GM19023 (cell line): ENCODE measurements around the gene ILKAP.
"Not testable (repeated sequence)": the region's sequence is repeated elsewhere in the genome, so short reads cannot be mapped to it uniquely, and the experiment has no call there.

Experiments used
- ATAC-seq: cut with Tn5 transposase; IDR thresholded peaks from one replicate; pipeline ENCODE4 v1.9.1; 2021; ENCODE audit warnings: mild to moderate bottlenecking, moderate library complexity; ENCODE audit not compliant: unreplicated experiment

The ILKAP gene

DNA sequence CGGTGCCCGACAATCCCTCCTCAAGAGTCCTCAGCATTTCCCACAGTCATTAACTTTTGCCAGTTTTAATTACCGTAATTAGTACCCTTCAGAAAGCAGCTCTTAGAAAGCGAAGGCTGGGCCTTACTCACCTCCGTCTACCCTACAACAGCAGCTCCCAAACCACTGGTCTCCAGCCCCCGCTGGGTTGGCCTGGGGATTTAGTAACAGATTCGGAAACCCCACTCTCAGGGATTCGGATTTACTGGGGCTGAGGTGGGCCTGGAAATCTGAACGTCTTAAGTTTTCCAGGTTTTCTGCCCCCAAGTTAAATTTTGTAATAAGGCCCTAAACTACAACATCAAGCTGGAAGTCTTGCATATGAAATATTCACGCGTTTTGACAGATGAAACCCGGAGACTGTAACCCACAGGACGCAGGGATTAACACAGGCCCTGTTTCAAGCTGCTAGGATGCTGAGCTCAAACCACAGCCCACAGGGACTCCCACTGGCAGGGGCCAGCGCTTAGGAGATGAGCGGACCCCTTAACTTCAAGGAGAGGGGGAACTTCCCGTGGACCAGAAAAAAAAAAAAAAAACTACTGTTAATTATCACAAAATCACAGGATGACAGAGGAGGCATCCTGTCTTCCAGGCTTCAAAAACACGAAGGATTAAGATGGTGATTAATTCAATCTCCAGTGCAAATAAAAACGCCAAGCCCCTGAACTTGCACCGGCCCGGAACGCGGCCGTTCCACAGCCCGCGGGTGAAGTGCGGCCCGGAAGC lies 985 bp downstream of the ILKAP start:
- no peak for ATAC-seq

- ATAC-seq = no peak
Measured at GRCh38 chr2:238190445-238190844, 13.1 kb downstream of the ILKAP start.

GRCh38 chr2:238187618-238188548 lies 15.6 kb downstream of the ILKAP start:
- ATAC-seq = no peak

DNA sequence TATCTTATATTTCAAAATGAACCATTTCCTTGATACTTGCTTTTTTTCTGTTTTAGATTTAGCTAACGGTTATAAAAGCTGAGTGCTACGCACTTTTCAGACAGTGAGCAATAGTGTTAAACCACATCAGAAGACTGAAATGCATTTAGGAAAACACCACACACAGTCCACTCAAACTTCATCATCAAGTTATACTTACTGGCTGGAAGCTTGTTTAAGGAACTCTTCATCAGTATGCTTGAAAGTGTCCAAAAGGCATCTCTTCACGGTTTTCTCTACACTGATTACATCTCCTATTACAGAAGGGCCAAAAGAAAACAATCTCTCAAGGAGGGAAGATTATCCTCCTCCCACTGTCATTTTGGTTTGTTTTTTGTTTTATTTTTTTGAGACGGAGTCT lies 19.7 kb downstream of the ILKAP start:
- no peak for ATAC-seq

DNA sequence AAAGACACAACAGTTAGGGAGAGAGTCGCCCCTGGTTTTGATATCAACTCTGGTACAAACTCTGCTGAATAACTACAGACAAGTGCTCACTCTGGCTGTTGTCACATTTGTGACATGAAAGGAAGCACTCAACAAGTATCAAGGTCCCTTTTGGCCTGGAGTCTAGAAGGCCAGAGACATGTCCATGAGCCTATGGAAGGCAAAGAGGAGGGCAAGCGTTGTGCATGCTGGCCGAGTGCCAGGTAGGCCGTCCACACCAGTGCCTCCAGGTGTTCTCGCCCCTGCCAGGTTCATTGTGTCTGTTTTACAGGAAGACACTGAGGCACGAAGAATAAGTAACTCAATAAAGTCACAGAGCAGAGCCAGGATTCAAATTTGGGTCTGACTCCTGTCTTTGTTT lies 21.1 kb downstream of the ILKAP start:
- ATAC-seq = no peak

DNA sequence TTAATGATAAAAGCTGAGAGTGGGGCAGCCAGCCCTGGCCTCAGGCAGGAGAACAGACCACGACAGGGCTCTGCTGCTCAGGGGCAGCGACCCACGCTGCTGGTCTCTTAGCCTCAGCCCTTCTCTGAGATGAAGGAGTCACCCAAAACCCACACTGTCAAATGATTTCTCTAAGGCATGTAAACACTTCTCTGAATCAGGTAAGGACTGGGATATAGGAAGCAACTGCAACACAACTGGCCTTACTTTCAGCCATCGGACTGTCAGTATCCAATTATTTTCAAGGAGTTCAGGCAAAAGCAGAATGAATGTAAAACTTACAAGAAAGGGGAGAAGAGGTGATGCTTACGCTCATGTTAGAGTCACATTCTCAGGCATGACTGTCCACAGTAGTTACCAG lies 22.9 kb downstream of the ILKAP start:
- ATAC-seq = no peak

- no peak for ATAC-seq
Measured at GRCh38 chr2:238176613-238177012, 26.9 kb downstream of the ILKAP start.

GRCh38 chr2:238174701-238175100 lies 28.8 kb downstream of the ILKAP start:
- ATAC-seq = no peak

GRCh38 chr2:238174291-238174690 lies 29.2 kb downstream of the ILKAP start:
- no peak for ATAC-seq

DNA sequence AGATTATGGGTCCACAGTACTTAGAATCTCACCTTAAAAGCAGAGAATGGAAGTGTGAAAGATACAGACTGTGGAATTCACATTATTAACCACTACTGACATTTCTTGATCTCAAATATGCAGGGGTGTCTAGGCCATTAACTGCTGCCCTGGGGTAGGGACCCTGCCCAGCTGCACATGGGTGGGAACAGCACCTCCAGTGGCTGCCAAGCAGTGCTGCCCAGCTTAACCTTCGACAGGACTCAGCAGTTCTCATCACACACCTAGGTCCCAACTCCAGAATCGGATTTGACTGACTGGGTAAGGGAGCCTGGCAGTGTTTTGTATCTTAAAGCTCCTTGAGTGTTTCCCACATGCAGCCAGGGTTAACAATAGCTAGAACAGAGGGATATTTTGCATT lies 29.8 kb downstream of the ILKAP start:
- ATAC-seq = no peak

DNA sequence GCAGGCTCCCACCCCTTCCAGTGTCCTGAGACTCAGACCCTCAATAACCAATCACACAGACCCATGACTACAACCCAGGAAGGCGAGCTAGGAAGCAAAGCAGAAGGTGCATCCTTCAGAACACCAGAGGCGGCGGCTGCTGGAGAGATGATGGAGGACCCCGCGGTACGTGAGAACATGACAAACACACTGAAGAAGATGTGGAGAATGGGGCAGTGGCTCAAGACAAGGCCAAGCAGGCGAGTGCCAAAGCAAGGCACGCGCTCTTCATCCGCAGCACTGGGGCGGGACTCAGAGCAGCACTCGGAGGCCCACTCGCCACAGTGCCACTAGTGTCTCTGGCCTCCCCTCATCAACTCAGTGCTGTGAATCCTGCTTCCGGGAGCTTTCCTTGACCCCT lies 31.1 kb downstream of the ILKAP start:
- no peak for ATAC-seq

DNA sequence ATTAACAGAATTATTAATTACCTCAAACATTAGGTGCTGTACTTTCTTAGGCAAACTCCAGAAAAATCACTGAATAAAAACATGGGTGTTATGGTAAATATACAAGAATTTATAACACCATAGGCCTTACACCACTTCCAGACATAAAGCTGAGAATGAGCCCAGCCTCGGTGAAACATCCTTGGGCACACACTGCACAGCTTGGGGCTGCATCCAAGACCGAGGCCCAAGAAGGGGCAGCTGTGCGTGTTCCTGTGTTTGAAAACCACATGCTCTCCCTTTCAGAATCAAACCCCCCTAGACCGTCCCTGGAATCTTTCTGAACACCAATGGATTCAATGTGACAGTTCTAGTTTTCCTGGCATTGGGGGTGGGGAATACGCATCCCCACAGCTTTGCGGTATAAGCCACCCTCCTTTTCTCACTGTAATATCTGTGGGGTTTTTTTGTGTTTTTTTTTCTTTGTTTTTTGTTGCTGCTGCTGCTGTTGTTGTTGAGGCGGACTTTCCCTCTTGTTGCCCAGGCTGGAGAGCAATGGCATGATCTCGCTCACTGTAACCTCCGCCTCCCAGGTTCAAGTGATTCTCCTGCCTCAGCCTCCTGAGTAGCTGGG lies 31.8 kb downstream of the ILKAP start:
- no peak for ATAC-seq

DNA sequence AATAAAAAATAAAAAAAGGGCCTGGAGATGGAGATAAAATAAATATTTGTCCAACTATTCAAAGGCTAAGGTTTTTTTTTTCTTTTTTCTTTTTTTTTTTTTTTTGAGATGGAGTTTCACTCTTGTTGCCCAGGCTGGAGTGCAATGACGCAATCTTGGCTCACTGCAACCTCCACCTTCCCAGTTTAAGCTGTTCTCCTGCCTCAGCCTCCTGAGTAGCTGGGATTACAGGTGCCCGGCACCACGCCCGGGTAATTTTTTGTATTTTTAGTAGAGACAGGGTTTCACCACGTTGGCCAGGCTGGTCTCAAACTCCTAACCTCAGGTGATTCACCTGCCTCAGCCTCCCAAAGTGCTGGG lies 32.4 kb downstream of the ILKAP start:
- ATAC-seq = not testable (repeated sequence)

- no peak for ATAC-seq
Measured at GRCh38 chr2:238170386-238171071, 33.0 kb downstream of the ILKAP start.

- ATAC-seq = no peak
Measured at GRCh38 chr2:238169708-238170251, 33.7 kb downstream of the ILKAP start.

DNA sequence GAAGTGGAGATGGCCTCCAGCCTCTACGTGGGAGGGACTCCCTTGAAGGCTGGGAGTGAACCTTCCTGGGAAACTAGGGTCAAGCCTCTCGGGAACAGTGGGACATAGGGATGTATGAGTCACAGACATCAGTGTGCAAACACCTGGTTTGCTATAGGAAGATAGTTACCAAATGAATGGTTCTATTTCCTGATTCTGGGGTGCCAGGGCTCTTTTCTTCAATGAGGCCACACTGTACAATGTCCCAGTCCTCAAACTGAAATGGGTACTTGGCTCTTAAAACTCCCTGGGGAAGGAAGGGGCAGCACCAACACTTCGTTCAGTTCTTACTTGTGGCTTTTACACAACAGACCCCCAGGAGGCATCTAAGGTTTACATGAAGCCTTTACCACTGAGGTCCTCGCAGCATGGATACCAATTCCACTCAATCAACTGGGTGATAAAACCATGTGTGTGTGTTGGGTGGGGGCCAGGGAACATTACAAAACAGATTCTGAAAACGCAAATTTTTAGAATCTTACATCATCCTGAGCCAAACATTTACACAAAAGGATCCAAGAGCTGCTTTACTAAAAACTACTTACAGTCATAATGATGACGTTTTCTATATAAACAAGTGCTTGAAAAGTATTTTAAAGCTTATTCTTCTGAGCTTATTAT lies 34.3 kb downstream of the ILKAP start:
- ATAC-seq = no peak

- ATAC-seq = no peak
Measured at GRCh38 chr2:238168196-238169047, 35.1 kb downstream of the ILKAP start.

- ATAC-seq = no peak
Measured at GRCh38 chr2:238167761-238168160, 35.7 kb downstream of the ILKAP start.

DNA sequence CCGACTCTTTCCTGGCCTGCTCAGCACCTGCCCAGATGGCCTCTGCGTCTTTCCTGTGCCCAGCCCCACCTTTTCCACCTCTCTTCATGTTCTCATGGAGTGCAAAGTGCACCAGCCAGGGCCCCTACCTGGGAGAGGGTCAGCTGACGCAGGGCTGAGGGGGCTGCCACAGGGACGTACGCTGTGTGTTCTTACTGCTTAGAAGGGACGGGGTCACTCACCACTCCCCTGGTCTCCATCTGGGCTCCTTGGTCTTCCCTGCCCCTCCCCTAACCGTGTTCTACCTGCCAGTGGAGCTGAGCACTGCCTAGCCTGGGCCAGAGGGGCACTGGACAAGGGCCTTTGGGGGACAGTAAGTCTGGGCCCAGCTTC lies 36.2 kb downstream of the ILKAP start:
- no peak for ATAC-seq
